NB4 (cell line): ENCODE measurements around the gene PCSK2.

Experiments
- CTCF ChIP-seq: IDR thresholded peaks from one replicate; pipeline ENCODE4 v1.5.1; 2012; ENCODE audit warnings: low read depth, low read length
- POLR2A ChIP-seq: IDR thresholded peaks from 2 replicates; pipeline ENCODE4 v1.6.1; 2011; ENCODE audit warnings: mild to moderate bottlenecking; ENCODE audit not compliant: insufficient read length; ENCODE audit errors: extremely low read depth

- TF ChIP-seq CTCF (no peak), POLR2A (no peak)
Measured at GRCh38 chr20:17306427-17306826, 79.6 kb downstream of the PCSK2 start.
